Activated T-helper 1 cell treated with anti-CD3 and anti-CD28 coated beads, Interleukin-12 subunit alpha, Interleukin-12 subunit beta, Interleukin-2, Interleukin-4 antibody, amounts not matched to agents 30 ng/mL and 10 ng/mL and 1 ng/mL, durations not matched to agents 14 hours and 24 hours and 36 hours (primary cell): Measurements from ENCODE around the gene BSN. TPM values are rescaled to one million over a fixed set of nuclear protein-coding genes. Genes with fewer than 3 reads are reported as not detected.
"Not testable (repeated sequence)": the region's sequence is repeated elsewhere in the genome, so short reads cannot be mapped to it uniquely, and the experiment has no call there.

Source experiments
- DNase-seq: peaks from one replicate; pipeline ENCODE4 v3.0.0; 2021; ENCODE audit warnings: low spot score
- H3K27ac Mint-ChIP-seq: one replicate; pipeline ENCODE4 v1.8.0; 2021; ENCODE audit warnings: mild to moderate bottlenecking, mixed read lengths
- H3K27me3 Mint-ChIP-seq: one replicate; pipeline ENCODE4 v1.8.0; 2022; ENCODE audit warnings: mild to moderate bottlenecking, moderate library complexity, mixed read lengths; ENCODE audit not compliant: insufficient read depth
- H3K36me3 Mint-ChIP-seq: one replicate; pipeline ENCODE4 v1.8.0; 2021; ENCODE audit warnings: low read depth, mixed read lengths
- H3K4me1 Mint-ChIP-seq: one replicate; pipeline ENCODE4 v1.8.0; 2021; ENCODE audit warnings: low read depth, mixed read lengths
- H3K4me3 Mint-ChIP-seq: one replicate; pipeline ENCODE4 v1.8.0; 2021; ENCODE audit warnings: mild to moderate bottlenecking, moderate library complexity, mixed read lengths
- H3K9me3 Mint-ChIP-seq: one replicate; pipeline ENCODE4 v1.8.0; 2021; ENCODE audit warnings: mixed read lengths
- intact Hi-C: fragments of 100-400 bp; cut with micrococcal nuclease; formaldehyde crosslinking; loops from one replicate; pipeline ENCODE4 v1.15.1; 2024
- total RNA-seq: library from RNA; stranded (reverse); gene quantifications from 2 replicates; pipeline ENCODE4 v1.2.3, GENCODE V29; 2022

The BSN gene
- total RNA-seq, 1 donor from 2014 or later, result 0.13 TPM

DNA sequence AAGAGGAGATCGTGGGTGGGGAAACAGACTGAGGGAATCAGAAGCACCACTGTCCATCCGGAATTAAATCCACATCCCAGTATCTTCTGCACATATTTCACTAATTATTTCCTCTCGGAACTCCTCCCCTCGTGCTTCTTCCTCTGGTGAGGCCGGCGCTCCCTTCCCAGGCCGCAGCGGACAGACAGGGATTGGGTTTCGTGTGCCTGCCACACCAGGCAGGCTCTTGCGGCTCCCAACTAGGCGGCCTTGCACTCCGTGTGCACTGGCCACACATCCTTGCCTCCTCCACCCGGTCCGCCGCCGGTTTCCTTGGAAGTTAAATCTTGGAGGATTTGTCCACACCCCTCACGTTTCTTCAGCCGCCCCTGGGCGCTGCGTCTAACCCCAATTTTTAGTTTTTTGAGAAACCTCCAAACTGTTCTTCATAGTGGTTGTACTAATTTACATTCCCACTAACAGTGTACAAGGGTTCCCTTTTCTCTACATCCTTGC, 31.0 kb downstream of the BSN start:
- H3K27ac Mint-ChIP-seq, H3K9me3 Mint-ChIP-seq, DNase-seq, intact Hi-C loops, H3K4me1 Mint-ChIP-seq, H3K36me3 Mint-ChIP-seq, H3K4me3 Mint-ChIP-seq: not testable (repeated sequence)
- H3K27me3 Mint-ChIP-seq, result peaks cover 10% of the 10 kb centered on the region

DNA sequence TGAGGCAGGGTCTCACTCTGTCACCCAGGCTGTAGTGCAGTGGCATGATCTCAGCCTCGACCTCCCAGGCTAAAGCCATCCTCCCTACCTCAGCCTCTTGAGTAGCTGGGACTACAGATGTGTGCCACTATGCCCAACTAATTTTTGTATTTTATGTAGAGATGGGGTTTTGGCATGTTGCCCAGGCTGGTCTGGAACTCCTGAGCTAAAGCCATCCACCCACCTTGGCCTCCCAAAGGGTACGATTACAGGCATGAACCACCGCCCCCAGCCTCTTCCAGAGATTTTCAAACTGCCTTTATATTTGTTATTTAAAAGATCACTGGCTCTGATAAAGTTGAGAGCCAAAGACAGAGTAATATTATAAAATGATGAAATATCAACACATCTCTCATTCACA, 37.3 kb downstream of the BSN start:
- no peak for DNase-seq
- Mint-ChIP-seq H3K4me1 (peaks cover 6% of the 10 kb centered on the region), H3K4me3 (no peak overlapping the region), H3K36me3 (no peaks in the 10 kb centered on the region), H3K9me3 (no peaks in the 10 kb centered on the region), H3K27me3 (peaks cover 19% of the 10 kb centered on the region), H3K27ac (no peak overlapping the region)
- intact Hi-C loops, result no loop called here

DNA sequence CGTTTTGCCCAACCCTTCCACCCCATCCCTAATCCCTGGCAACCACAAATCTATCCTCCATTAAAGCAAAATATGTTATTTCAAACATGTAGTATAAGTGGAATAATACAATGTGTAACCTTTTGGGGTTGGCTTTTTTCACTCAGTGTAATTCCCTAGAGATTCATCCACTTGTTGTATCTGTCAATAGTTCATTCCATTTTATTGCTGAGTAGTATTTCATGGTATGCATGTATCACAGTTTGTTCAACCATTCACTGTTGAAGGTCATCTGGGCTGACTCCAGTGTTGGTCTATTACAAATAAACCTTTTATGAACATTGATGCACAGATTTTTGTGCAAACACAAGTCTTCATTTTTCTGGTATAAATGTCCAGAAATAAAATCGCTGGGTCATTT, 38.8 kb downstream of the BSN start:
- H3K4me1 Mint-ChIP-seq, result no peaks in the 10 kb centered on the region
- no peaks in the 10 kb centered on the region for H3K36me3 Mint-ChIP-seq
- DNase-seq, result no peak
- H3K27ac Mint-ChIP-seq, result no peak overlapping the region
- peaks cover 16% of the 10 kb centered on the region for H3K27me3 Mint-ChIP-seq
- no peaks in the 10 kb centered on the region for H3K9me3 Mint-ChIP-seq
- H3K4me3 Mint-ChIP-seq, result no peak overlapping the region
- intact Hi-C loops, result no loop called here

DNA sequence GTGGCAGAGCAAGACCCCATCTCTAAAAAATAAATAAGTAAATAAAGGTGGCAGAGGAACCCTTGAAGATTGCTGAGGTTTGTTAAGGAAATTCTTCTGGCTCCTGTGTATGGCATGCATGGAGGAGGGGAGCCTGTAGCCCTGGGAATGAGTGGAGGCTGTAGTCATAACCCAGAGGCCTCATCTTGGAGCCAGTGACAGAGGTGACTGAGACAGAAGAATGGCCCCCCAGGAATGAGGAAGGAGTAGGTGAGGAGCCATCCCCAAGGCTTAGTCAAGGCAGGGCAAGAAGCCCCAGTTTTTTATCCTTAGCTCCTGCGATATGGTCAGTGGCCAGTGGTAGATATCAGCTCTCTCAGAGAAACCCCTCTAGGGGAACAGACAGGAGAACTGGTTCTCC, 46.5 kb downstream of the BSN start:
- no peak overlapping the region for H3K27ac Mint-ChIP-seq
- no peak for DNase-seq
- H3K9me3 Mint-ChIP-seq, result no peaks in the 10 kb centered on the region
- H3K36me3 Mint-ChIP-seq, result no peaks in the 10 kb centered on the region
- no peak overlapping the region for H3K4me3 Mint-ChIP-seq
- peaks cover 20% of the 10 kb centered on the region for H3K4me1 Mint-ChIP-seq
- intact Hi-C loops, result no loop called here
- no peaks in the 10 kb centered on the region for H3K27me3 Mint-ChIP-seq

DNA sequence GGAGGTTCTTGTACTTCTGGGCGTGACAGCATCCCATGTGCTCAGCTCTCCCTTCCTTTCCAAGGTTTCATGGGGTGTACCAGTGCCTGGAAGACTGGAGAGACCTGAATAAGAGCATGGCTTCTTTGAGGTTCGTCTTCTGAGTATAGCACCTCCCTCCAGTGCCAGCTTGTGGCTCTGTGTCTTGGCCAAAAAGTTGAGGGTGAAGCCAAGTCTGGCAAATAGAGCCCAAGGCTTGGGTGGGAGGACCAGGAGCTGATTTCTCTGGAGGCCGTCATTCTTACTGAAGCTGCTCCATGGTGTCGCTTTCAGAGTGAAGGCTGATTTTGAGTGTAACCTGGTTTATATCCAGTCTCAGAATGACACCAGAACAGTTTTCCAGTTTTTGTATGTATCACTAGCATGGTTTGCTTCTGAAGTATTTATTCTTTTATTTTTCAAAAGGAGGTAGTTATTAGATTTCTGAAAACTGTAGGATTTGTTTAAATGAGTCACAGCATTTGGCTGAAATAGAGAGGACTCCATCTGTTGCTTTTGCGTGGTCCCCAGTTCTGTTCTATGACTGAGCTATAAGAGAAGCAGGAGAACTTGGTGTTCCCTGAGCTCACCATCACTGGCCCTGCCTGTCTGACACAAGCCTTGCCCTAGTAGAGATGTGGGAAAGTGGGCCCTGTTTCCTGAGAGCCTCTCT, 47.2 kb downstream of the BSN start:
- H3K4me3 Mint-ChIP-seq, result no peak overlapping the region
- no peak overlapping the region for H3K27ac Mint-ChIP-seq
- no peaks in the 10 kb centered on the region for H3K9me3 Mint-ChIP-seq
- no peaks in the 10 kb centered on the region for H3K27me3 Mint-ChIP-seq
- intact Hi-C loops, result no loop called here
- peaks cover 20% of the 10 kb centered on the region for H3K4me1 Mint-ChIP-seq
- DNase-seq, result no peak
- H3K36me3 Mint-ChIP-seq, result no peaks in the 10 kb centered on the region

DNA sequence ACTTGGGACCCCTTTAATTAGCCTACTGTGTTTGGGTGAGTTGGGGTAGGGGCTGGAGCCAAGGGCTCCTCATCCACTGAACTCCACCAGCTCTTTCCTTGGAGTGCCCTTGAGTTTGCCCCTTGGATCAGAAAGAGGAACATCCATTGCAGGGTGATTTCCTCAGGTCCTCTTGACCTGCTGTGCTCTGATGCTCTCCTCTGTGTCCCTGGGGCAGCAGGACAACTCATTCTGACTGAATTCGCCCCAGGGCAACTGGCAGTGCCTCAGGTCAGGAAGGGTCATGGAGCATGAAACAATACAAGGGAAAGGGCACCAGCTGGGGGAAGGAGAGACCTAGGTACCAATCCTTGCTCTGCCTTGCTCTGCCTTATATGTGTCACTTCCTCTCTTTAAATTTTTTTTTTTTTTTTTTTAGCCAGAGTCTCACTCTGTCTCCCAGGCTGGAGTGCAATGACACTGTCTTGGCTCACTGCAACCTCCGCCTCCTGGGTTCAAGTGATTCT, 47.8 kb downstream of the BSN start:
- intact Hi-C loops, result no loop called here
- Mint-ChIP-seq H3K9me3 (no peaks in the 10 kb centered on the region), H3K4me3 (no peak overlapping the region), H3K27ac (no peak overlapping the region), H3K36me3 (no peaks in the 10 kb centered on the region), H3K4me1 (peaks cover 20% of the 10 kb centered on the region), H3K27me3 (no peaks in the 10 kb centered on the region)
- DNase-seq, result no peak

DNA sequence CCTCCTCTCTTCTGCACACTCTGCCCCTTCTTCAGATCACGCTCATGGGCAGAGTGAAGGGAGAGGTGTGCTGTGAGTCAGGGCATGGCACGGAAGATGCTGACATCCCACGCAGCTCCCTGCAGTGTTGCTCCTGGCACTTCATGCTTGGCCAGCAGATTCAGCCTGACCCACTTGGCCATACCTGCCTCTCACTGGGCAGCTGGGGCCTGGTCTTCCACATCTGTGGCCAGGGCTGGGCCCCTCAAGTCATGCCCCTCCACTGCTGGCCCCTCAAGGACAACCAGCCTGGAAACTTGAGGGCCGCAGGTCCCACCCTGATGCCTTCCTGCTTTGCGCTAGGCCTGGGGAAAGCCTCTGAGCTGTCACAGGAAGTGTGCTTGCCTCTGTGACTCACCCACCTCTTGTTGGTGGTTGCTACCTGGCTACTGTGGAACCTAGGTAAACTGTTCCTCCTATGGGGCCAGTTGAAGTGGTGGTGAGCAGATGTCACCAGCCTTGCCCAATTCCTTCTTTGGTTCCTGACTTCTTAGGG, 48.7 kb downstream of the BSN start:
- intact Hi-C loops, result no loop called here
- no peaks in the 10 kb centered on the region for H3K9me3 Mint-ChIP-seq
- no peaks in the 10 kb centered on the region for H3K27me3 Mint-ChIP-seq
- peak; percentile 48 for DNase-seq
- no peak overlapping the region for H3K4me3 Mint-ChIP-seq
- peaks cover 20% of the 10 kb centered on the region for H3K4me1 Mint-ChIP-seq
- peak overlapping the region; percentile 34 for H3K27ac Mint-ChIP-seq
- H3K36me3 Mint-ChIP-seq, result no peaks in the 10 kb centered on the region

DNA sequence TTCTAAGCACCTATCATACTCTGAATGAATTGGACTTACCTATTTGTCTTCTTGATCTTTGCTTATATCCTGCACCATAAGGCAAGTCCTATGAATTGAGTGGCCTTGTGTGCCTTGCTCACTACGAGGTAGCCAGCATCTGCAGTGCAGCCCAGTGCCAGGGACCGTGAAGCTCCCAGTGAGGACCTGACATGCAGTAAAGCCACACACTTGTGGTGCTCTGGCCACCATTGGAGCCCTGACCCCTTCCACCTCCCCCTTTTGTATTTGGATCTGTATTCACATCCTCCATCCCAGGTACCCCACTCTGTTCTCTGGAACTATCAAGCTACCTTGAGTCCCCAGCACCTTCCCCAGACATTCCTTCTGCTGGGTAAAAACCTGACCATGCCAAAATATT, 52.1 kb downstream of the BSN start:
- no peaks in the 10 kb centered on the region for H3K36me3 Mint-ChIP-seq
- H3K9me3 Mint-ChIP-seq, result no peaks in the 10 kb centered on the region
- H3K4me3 Mint-ChIP-seq, result no peak overlapping the region
- peaks cover 20% of the 10 kb centered on the region for H3K4me1 Mint-ChIP-seq
- H3K27me3 Mint-ChIP-seq, result no peaks in the 10 kb centered on the region
- DNase-seq, result no peak
- intact Hi-C loops, result no loop called here
- no peak overlapping the region for H3K27ac Mint-ChIP-seq

DNA sequence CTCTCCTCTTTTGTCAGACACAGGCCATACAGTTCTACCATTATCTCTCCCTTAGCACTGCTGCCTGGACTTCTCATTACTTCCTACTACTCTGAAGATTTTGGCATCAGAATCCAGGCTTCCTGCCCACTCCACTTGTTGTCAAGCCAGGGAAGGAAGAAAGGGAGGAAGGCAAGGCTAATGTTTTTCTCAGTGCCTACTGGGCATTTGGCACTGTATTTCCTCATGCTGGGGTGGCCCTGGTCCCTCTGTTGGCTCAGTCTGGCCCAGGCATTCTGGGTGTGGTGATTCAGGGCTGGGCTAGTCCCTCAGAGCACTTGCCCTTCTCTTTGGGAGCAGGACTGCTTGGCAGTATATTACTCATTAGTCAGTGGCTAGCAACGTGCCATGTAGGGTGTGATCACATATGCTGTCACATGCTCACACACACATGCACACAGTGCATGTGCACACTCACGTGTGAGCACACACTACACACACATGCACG, 52.9 kb downstream of the BSN start:
- intact Hi-C loops, result no loop called here
- no peak overlapping the region for H3K4me3 Mint-ChIP-seq
- DNase-seq, result no peak
- H3K27me3 Mint-ChIP-seq, result no peaks in the 10 kb centered on the region
- H3K4me1 Mint-ChIP-seq, result peaks cover 20% of the 10 kb centered on the region
- H3K36me3 Mint-ChIP-seq, result no peaks in the 10 kb centered on the region
- H3K9me3 Mint-ChIP-seq, result no peaks in the 10 kb centered on the region
- H3K27ac Mint-ChIP-seq, result no peak overlapping the region

DNA sequence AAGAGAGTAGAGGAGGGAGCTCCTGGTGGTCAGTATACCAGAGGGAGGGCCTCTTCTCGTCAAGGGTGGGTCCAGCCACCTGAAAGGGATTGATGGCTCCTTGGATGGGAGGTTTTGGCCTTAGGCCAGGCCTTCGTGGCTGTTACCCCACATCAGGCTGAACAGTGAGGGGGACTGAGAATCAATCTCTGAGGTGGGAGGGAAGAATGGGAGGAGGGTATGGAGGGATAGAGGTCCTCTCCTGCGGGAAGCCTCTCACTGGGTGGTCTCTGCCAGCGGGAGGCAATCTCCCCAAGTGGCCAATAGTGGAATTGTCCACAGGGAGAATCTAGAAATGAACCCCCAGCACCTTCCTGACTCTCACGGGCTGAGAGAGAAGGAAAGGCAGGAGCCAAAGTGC, 53.5 kb downstream of the BSN start:
- no peak for DNase-seq
- Mint-ChIP-seq H3K27ac (no peak overlapping the region), H3K27me3 (no peaks in the 10 kb centered on the region), H3K4me1 (peaks cover 17% of the 10 kb centered on the region), H3K4me3 (no peak overlapping the region), H3K9me3 (no peaks in the 10 kb centered on the region), H3K36me3 (no peaks in the 10 kb centered on the region)
- intact Hi-C loops, result no loop called here

DNA sequence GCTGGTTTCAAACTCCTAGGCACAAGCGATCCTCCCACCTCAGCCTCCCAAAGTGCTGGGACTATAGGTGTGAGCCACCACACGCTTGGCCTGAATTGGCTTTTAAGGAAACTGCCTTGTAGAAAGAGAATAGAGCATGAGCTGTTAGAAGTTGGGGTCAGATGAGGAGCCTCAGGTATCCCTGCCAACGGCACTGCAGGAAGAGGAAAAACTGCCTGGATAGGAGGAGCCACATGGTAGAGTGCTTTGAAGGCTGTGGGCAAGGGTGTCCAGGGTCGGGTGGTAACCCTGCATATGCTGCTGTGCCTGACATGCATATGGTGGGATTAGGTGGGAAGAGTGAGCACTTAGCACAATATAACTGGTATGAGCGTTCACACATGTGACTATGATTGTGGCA, 55.0 kb downstream of the BSN start:
- no peak overlapping the region for H3K27ac Mint-ChIP-seq

DNA sequence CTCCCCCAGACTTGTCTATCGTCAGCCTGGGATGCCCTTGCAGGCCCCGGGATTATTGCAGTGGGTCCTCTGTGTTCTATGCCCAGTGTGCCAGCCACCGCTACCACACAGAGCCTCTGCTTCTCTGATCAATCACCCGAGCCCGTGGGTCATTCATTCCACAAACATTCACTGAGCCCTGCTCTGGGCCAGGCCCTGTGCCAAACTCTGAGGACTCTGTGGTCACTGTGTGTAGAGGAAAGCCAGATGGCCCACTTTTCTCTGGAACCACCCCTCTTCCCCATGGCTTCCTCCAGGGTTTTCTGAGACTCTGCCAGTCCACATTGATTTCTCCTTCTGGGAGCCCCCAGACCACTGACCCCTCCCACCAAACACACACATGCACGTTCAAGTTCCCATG, 55.5 kb downstream of the BSN start:
- peaks cover 2% of the 10 kb centered on the region for H3K27me3 Mint-ChIP-seq

More for the DNA sequence above, 55.0 kb downstream of the BSN start:
- no peak for DNase-seq
- Mint-ChIP-seq H3K4me1 (peaks cover 2% of the 10 kb centered on the region), H3K27me3 (peaks cover 2% of the 10 kb centered on the region), H3K9me3 (no peaks in the 10 kb centered on the region), H3K36me3 (no peaks in the 10 kb centered on the region), H3K4me3 (no peak overlapping the region)
- intact Hi-C loops, result no loop called here

DNA sequence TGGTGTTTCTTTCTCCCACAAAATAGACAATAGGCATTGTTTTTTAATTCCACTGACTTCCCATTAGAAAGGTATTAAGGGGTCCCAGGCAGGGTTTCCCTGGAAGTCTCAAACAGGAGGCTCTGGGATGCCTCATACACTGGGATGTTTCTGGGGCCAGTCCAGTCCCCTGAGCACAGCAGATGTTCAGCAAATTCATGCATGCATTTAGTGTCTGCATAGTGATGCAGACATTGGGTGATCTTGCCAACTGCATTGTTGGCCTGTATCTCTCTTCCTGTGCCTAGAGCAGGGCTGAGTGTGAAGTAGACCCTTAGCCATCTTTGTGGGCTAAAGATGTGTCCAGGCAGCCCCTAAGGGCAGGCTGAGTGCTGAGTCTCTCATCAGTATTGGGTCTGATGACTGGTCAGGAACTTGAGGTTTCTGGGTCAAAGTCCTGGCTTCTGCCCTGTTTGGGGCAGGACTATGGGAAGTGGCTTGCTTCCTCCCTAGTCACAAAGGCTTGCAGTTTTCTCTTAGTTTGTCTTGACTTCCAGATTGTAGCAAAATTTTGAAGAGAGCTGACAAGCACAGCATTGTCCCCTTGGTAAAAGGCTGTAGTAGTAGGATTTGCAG, 56.5 kb downstream of the BSN start:
- H3K36me3 Mint-ChIP-seq, result no peaks in the 10 kb centered on the region
- no peaks in the 10 kb centered on the region for H3K4me1 Mint-ChIP-seq
- no peaks in the 10 kb centered on the region for H3K9me3 Mint-ChIP-seq
- H3K27me3 Mint-ChIP-seq, result peaks cover 2% of the 10 kb centered on the region
- H3K27ac Mint-ChIP-seq, result no peak overlapping the region
- no peak overlapping the region for H3K4me3 Mint-ChIP-seq
- intact Hi-C loops, result no loop called here
- no peak for DNase-seq

More for the DNA sequence above, 55.5 kb downstream of the BSN start:
- H3K27ac Mint-ChIP-seq, result no peak overlapping the region
- no peaks in the 10 kb centered on the region for H3K9me3 Mint-ChIP-seq
- DNase-seq, result no peak
- intact Hi-C loops, result no loop called here
- no peak overlapping the region for H3K4me3 Mint-ChIP-seq
- H3K36me3 Mint-ChIP-seq, result no peaks in the 10 kb centered on the region
- no peaks in the 10 kb centered on the region for H3K4me1 Mint-ChIP-seq
